K562 (cell line): ENCODE results near the gene ORMDL3. TPM values are rescaled to one million over a fixed set of nuclear protein-coding genes. Genes with fewer than 3 reads are reported as not detected.
A peak's percentile ranks its signal among the peaks of the same experiment; 100 is the strongest.

ENCODE experiments used
- HNRNPUL1 ChIP-seq: fragments of 200-400 bp; formaldehyde crosslinking; IDR thresholded peaks from 2 replicates; pipeline ENCODE4 v1.6.1; 2017; ENCODE audit warnings: low read length
- JUN ChIP-seq, 2 experiments: sonication (generic) in 1 of 2; formaldehyde crosslinking in 1 of 2; IDR thresholded peaks; 2 replicates each; pipeline versions ENCODE4 v1.6.1 to v1.8.0; 2012 to 2022; ENCODE audit warnings: borderline replicate concordance in 2 of 2, mild to moderate bottlenecking in 2 of 2, improper control_type of control experiment in 1 of 2, low read depth in 1 of 2, low read length in 1 of 2, missing genetic modification reagents in 1 of 2
- MYBL2 ChIP-seq, 2 experiments: fragments of 450-650 bp in 1 of 2; sonication (generic) in 1 of 2; formaldehyde crosslinking in 1 of 2; IDR thresholded peaks; 2 replicates each; pipeline versions ENCODE4 v1.6.1 to v1.8.1; 2017 to 2022; ENCODE audit warnings: borderline replicate concordance in 1 of 2, inconsistent platforms in 1 of 2, low read depth in 1 of 2, mild to moderate bottlenecking in 1 of 2, missing genetic modification reagents in 1 of 2, moderate library complexity in 1 of 2
- RUNX1 ChIP-seq: sonication (generic); IDR thresholded peaks from 2 replicates; pipeline ENCODE4 v1.6.1; 2016; ENCODE audit warnings: antibody characterized with exemption, low read depth
- THRB ChIP-seq: fragments of 450-650 bp; formaldehyde crosslinking; conservative IDR thresholded peaks from 2 replicates; pipeline ENCODE4 v1.4.0; 2022; ENCODE audit warnings: mild to moderate bottlenecking, missing genetic modification characterization
- ZC3H11A ChIP-seq: IDR thresholded peaks from 2 replicates; pipeline ENCODE4 v1.6.1; 2012; ENCODE audit warnings: low read depth, low read length, improper control_type of control experiment
- ZC3H4 ChIP-seq: sonication (generic); formaldehyde crosslinking; IDR thresholded peaks from 2 replicates; pipeline ENCODE4 v1.9.0; 2021; ENCODE audit warnings: missing genetic modification reagents, borderline replicate concordance
- ZNF644 ChIP-seq: fragments of 200-800 bp; sonication (Bioruptor generic); IDR thresholded peaks from 2 replicates; pipeline ENCODE4 v1.6.1; 2016; ENCODE audit warnings: low read depth, missing genetic modification characterization, missing compliant biosample characterization
- polyA plus RNA-seq, 8 experiments: library from polyadenylated mRNA; depleted of rRNA in 4 of 8; stranded (reverse) in 5 of 8; unstranded in 3 of 8; fragments of >200 nt; fragmentation: Nextera tagmentation in 2 of 8; fragmentation: Illumina TruSeq in 1 of 8; extraction: Ambion mirVana in 2 of 8; extraction: Trizol in 1 of 8; gene quantifications; 2 replicates each; pipeline versions ENCODE4 v1.2.1 to v1.2.3, GENCODE V29; 2011 to 2014; ENCODE audit warnings: inconsistent platforms in 1 of 8, missing spikeins in 1 of 8
- total RNA-seq, 7 experiments: library from RNA; depleted of rRNA in 6 of 7; stranded (reverse); fragments of >200 nt in 6 of 7; fragmentation: Illumina TruSeq in 2 of 7; extraction: Trizol in 2 of 7; gene quantifications; 2 replicates each; pipeline versions ENCODE4 v1.2.1 to v1.2.3, GENCODE V29; 2011 to 2021; ENCODE audit warnings: low replicate concordance in 1 of 7
- TF ChIP-seq, protein P1 (sequence below), 2 experiments: fragments of 450-650 bp in 1 of 2; sonication (generic) in 1 of 2; formaldehyde crosslinking in 1 of 2; IDR thresholded peaks; 2 replicates each; pipeline versions ENCODE4 v1.7.1 to v1.9.0; 2016 to 2022; ENCODE audit warnings: inconsistent platforms in 1 of 2, mild to moderate bottlenecking in 1 of 2, missing genetic modification reagents in 1 of 2
- TF ChIP-seq, protein P2 (sequence below), 3 experiments: fragments of 200-800 bp in 1 of 3; fragments of 250-450 bp in 1 of 3; fragments of 450-650 bp in 1 of 3; sonication (Bioruptor Pico) in 1 of 3; sonication (Bioruptor generic) in 1 of 3; formaldehyde crosslinking in 1 of 3; IDR thresholded peaks; 2 replicates each; pipeline versions ENCODE4 v1.6.1 to v1.8.0; 2016 to 2022; ENCODE audit warnings: mild to moderate bottlenecking in 2 of 3, missing genetic modification characterization in 2 of 3, missing compliant biosample characterization in 1 of 3, moderate library complexity in 1 of 3

ORMDL3 gene
- total and polyA plus RNA-seq, 9 of the 15 experiments (the other 6 are each of a cell fraction or from before 2014, with no cell fraction given), result 2.7 to 57.4 (median 27.1) TPM

- no peak for TF ChIP-seq HNRNPUL1
- TF ChIP-seq, protein P1, sequence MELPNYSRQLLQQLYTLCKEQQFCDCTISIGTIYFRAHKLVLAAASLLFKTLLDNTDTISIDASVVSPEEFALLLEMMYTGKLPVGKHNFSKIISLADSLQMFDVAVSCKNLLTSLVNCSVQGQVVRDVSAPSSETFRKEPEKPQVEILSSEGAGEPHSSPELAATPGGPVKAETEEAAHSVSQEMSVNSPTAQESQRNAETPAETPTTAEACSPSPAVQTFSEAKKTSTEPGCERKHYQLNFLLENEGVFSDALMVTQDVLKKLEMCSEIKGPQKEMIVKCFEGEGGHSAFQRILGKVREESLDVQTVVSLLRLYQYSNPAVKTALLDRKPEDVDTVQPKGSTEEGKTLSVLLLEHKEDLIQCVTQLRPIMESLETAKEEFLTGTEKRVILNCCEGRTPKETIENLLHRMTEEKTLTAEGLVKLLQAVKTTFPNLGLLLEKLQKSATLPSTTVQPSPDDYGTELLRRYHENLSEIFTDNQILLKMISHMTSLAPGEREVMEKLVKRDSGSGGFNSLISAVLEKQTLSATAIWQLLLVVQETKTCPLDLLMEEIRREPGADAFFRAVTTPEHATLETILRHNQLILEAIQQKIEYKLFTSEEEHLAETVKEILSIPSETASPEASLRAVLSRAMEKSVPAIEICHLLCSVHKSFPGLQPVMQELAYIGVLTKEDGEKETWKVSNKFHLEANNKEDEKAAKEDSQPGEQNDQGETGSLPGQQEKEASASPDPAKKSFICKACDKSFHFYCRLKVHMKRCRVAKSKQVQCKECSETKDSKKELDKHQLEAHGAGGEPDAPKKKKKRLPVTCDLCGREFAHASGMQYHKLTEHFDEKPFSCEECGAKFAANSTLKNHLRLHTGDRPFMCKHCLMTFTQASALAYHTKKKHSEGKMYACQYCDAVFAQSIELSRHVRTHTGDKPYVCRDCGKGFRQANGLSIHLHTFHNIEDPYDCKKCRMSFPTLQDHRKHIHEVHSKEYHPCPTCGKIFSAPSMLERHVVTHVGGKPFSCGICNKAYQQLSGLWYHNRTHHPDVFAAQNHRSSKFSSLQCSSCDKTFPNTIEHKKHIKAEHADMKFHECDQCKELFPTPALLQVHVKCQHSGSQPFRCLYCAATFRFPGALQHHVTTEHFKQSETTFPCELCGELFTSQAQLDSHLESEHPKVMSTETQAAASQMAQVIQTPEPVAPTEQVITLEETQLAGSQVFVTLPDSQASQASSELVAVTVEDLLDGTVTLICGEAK (IDR thresholded peaks at IDR 0.05), result peak; percentile 66; the same call in 1 of the 2 replicates
- TF ChIP-seq, protein P1 (CRISPR knock-in tag; IDR thresholded peaks at IDR 0.05), result no peak
- TF ChIP-seq ZC3H11A, result no peak
- no peak for TF ChIP-seq RUNX1
- peak; percentile 55; the same call in 1 of the 2 replicates for TF ChIP-seq JUN (IDR thresholded peaks at IDR 0.05; ENCODE audit: borderline replicate concordance, low read depth, low read length)
- TF ChIP-seq JUN (CRISPR knock-in tag; IDR thresholded peaks at IDR 0.05; ENCODE audit: borderline replicate concordance), result no peak
- TF ChIP-seq MYBL2 (IDR thresholded peaks at IDR 0.05; ENCODE audit: low read depth), result no peak
- TF ChIP-seq MYBL2 (CRISPR knock-in tag; IDR thresholded peaks at IDR 0.05; ENCODE audit: borderline replicate concordance), result no peak
- TF ChIP-seq ZNF644 (tag), result peak; percentile 95
- TF ChIP-seq THRB, result no peak
- no peak for TF ChIP-seq ZC3H4 (CRISPR knock-in tag)
- TF ChIP-seq, protein P2, sequence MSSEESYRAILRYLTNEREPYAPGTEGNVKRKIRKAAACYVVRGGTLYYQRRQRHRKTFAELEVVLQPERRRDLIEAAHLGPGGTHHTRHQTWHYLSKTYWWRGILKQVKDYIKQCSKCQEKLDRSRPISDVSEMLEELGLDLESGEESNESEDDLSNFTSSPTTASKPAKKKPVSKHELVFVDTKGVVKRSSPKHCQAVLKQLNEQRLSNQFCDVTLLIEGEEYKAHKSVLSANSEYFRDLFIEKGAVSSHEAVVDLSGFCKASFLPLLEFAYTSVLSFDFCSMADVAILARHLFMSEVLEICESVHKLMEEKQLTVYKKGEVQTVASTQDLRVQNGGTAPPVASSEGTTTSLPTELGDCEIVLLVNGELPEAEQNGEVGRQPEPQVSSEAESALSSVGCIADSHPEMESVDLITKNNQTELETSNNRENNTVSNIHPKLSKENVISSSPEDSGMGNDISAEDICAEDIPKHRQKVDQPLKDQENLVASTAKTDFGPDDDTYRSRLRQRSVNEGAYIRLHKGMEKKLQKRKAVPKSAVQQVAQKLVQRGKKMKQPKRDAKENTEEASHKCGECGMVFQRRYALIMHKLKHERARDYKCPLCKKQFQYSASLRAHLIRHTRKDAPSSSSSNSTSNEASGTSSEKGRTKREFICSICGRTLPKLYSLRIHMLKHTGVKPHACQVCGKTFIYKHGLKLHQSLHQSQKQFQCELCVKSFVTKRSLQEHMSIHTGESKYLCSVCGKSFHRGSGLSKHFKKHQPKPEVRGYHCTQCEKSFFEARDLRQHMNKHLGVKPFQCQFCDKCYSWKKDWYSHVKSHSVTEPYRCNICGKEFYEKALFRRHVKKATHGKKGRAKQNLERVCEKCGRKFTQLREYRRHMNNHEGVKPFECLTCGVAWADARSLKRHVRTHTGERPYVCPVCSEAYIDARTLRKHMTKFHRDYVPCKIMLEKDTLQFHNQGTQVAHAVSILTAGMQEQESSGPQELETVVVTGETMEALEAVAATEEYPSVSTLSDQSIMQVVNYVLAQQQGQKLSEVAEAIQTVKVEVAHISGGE (CRISPR knock-in tag; IDR thresholded peaks at IDR 0.05), result peak in 1 of 3 experiments; percentile 87; a peak in 2 of 6 replicates
These were observed at the start of gene ORMDL3, which contains the start of gene LRRC3C (continued) for GRCh38 chr17:39927101-39927928.
